Activated CD4-positive, alpha-beta T cell treated with anti-CD3 and anti-CD28 coated beads, Interleukin-2, amount 10 ng/mL, durations not matched to agents 24 days and 14 days (primary cell): Measurements from ENCODE around the gene NECAB2. TPM values are rescaled to one million over a fixed set of nuclear protein-coding genes. Genes with fewer than 3 reads are reported as not detected.

Experiments used
- DNase-seq: peaks from one replicate; pipeline ENCODE4 v3.0.0; 2022
- H3K27ac Mint-ChIP-seq: one replicate; pipeline ENCODE4 v1.8.0; 2022; ENCODE audit warnings: mild to moderate bottlenecking, mixed read lengths
- H3K27me3 Mint-ChIP-seq: one replicate; pipeline ENCODE4 v1.8.0; 2022; ENCODE audit warnings: mixed read lengths
- H3K36me3 Mint-ChIP-seq: one replicate; pipeline ENCODE4 v1.8.0; 2022; ENCODE audit warnings: low read depth, mild to moderate bottlenecking, mixed read lengths
- H3K4me1 Mint-ChIP-seq: one replicate; pipeline ENCODE4 v1.8.0; 2021; ENCODE audit warnings: mixed read lengths
- H3K4me3 Mint-ChIP-seq: one replicate; pipeline ENCODE4 v1.8.0; 2022; ENCODE audit warnings: mild to moderate bottlenecking, moderate library complexity, mixed read lengths
- H3K9me3 Mint-ChIP-seq: one replicate; pipeline ENCODE4 v1.8.0; 2021; ENCODE audit warnings: mixed read lengths
- intact Hi-C: fragments of 100-400 bp; cut with micrococcal nuclease; formaldehyde crosslinking; loops from one replicate; pipeline ENCODE4 v1.15.1; 2023
- total RNA-seq: library from RNA; stranded (reverse); gene quantifications from 2 replicates; pipeline ENCODE4 v1.2.3, GENCODE V29; 2022

The NECAB2 gene
- total RNA-seq, 1 donor from 2014 or later = not detected

DNA sequence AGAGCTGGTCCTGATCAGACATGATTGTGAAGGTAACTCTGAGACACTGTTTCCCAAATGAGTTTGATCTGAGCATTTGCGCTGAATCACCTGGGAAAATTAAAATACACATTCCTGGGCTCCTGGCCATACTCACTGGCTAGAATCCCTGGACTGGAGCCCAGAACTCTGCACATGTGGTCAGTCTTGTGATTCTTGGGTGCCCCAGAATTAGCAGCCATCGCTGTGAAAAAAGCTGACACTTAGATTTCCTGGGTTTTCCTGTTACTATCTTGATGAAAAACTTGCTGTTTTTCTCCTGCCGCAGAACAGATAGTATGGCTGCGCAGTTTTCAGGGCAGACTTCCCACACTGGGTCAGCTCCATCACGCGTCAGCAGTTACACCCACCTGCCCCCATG lies 24.6 kb downstream of the NECAB2 start:
- DNase-seq = no peak
- intact Hi-C loops = no loop called here
- Mint-ChIP-seq H3K9me3 (no peaks in the 10 kb centered on the region), H3K36me3 (no peaks in the 10 kb centered on the region), H3K27ac (no peak overlapping the region), H3K4me3 (no peak overlapping the region), H3K27me3 (peaks cover 12% of the 10 kb centered on the region), H3K4me1 (no peaks in the 10 kb centered on the region)

DNA sequence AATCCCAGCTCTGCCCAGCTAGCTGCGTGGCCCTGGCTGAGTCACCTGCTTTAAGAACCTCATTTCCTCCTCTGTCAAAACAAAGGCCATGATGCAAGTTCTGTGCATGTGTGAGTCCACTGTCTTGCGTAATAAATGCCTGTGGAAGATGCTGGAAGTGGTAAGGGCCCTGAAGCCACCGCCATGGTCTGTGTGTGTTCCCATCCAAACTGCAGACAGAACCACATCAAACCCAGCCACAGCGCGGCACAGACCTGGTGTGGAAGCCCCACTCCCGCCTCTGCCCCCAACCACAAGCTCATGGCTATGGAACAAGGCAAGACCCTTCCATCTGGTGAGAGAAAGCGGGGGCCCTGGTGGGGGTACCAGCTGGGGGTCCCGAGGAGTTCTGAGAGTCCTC lies 26.0 kb downstream of the NECAB2 start:
- no peak for DNase-seq
- H3K36me3 Mint-ChIP-seq = no peaks in the 10 kb centered on the region
- peaks cover 8% of the 10 kb centered on the region for H3K27me3 Mint-ChIP-seq
- H3K4me1 Mint-ChIP-seq = no peaks in the 10 kb centered on the region
- intact Hi-C loops = no loop called here
- H3K27ac Mint-ChIP-seq = no peak overlapping the region
- no peak overlapping the region for H3K4me3 Mint-ChIP-seq
- H3K9me3 Mint-ChIP-seq = no peaks in the 10 kb centered on the region

DNA sequence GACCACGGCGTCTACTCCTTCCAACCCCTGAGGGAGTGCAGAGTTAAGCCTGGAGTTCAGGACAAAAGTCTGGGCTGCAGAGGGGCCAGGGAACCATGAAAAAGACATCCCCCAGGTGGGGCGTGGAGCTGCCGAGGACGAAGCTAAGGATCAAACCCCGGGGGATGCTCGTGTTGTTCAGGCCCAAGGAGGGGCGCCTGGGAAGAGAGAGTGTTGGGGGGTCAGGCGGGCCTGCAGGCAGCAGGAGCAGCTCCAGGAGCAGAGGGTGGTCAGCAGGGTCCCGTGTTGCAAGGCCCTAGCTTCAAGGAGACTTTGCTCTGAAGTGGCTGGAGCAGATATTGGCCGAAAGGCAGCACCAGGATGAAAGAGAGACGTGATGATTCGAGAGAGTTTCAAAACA lies 26.7 kb downstream of the NECAB2 start:
- H3K27ac Mint-ChIP-seq = no peak overlapping the region
- H3K27me3 Mint-ChIP-seq = peaks cover 8% of the 10 kb centered on the region
- H3K36me3 Mint-ChIP-seq = no peaks in the 10 kb centered on the region
- no peak overlapping the region for H3K4me3 Mint-ChIP-seq
- no peaks in the 10 kb centered on the region for H3K9me3 Mint-ChIP-seq
- no peak for DNase-seq
- H3K4me1 Mint-ChIP-seq = no peaks in the 10 kb centered on the region
- intact Hi-C loops = no loop called here

DNA sequence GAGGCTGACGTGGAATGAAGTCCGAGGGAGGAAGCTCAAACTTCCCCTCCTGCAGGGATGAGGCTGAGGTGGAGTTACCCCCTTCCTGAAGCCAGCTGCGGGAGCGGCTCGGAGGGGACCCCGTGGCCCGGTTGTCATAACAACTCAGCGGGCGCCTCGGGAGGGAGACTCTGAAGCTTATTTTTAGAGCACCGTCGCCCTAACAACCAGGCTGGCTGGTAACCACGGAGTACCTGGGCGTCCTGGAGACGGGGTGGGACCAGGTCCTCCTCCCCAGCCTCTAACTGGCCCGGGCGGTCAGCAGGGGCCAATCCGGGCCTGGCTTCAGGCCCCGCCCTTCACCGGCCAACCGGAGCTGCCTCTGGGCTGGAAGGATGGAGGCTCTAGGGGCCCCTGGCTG lies 27.7 kb downstream of the NECAB2 start:
- H3K9me3 Mint-ChIP-seq = no peaks in the 10 kb centered on the region
- H3K4me3 Mint-ChIP-seq = no peak overlapping the region
- peaks cover 6% of the 10 kb centered on the region for H3K27me3 Mint-ChIP-seq
- no peak overlapping the region for H3K27ac Mint-ChIP-seq
- H3K4me1 Mint-ChIP-seq = no peaks in the 10 kb centered on the region
- no peaks in the 10 kb centered on the region for H3K36me3 Mint-ChIP-seq
- intact Hi-C loops = no loop called here
- DNase-seq = no peak

DNA sequence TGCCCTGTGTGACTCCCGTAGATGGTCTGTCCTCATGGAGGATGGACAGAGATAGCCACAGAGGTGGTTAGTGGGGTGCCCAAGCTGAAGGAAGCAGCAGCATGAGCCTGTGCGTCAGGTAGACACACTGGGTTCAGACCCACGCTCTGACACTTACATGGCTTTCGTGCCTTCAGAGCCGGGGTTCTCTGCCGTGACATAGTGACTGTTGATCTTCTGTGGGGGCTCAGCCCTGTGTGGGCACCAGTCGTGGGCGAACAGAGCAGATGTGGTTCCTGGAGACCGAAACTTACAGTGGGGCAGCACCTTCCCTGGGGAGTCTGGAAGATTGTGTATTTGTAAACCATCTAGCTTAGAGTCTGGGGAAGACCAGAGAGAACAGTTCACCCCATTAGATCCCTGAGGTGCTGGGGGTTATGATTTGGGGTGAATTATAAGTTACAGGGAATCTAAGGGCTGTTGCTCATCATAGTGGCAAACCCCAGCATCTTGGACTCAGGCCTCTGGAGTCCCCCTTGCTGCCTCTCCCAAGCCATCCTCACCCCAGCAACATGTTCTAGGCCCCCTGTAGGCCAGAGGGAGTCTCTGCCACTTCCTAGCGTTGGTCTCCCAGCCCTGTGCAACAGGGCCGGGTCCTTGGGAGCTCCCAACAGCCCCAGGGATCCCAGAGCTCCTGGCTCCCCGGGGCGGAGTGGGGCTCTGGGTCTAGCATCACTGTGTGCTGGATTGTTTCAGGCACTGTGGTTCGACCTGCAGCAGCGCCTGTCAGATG lies 28.6 kb downstream of the NECAB2 start:
- no peak for DNase-seq
- no peaks in the 10 kb centered on the region for H3K36me3 Mint-ChIP-seq
- peaks cover 6% of the 10 kb centered on the region for H3K27me3 Mint-ChIP-seq
- no peaks in the 10 kb centered on the region for H3K9me3 Mint-ChIP-seq
- intact Hi-C loops = no loop called here
- no peak overlapping the region for H3K27ac Mint-ChIP-seq
- H3K4me1 Mint-ChIP-seq = no peaks in the 10 kb centered on the region
- no peak overlapping the region for H3K4me3 Mint-ChIP-seq

DNA sequence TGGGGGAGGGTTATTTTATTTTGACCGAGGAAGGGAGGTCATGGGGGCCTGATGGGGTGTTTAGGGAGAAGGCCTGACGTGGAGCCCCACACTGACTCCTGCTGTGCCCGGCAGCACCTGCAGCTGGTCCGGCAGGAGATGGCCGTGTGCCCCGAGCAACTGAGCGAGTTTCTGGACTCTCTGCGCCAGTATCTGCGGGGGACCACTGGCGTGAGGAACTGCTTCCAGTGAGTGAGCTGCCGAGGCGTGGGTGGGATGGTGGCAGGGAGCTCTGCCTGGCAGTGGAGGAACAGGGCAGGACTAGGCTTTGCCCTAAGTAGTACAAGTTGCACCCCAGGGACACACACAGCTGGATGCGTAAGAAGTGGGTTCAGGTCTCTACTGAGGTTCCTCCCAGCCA lies 30.0 kb downstream of the NECAB2 start:
- peaks cover 6% of the 10 kb centered on the region for H3K27me3 Mint-ChIP-seq
- H3K4me3 Mint-ChIP-seq = no peak overlapping the region
- H3K27ac Mint-ChIP-seq = no peak overlapping the region
- no peaks in the 10 kb centered on the region for H3K36me3 Mint-ChIP-seq
- no peaks in the 10 kb centered on the region for H3K4me1 Mint-ChIP-seq
- H3K9me3 Mint-ChIP-seq = no peaks in the 10 kb centered on the region
- intact Hi-C loops = no loop called here
- DNase-seq = no peak

DNA sequence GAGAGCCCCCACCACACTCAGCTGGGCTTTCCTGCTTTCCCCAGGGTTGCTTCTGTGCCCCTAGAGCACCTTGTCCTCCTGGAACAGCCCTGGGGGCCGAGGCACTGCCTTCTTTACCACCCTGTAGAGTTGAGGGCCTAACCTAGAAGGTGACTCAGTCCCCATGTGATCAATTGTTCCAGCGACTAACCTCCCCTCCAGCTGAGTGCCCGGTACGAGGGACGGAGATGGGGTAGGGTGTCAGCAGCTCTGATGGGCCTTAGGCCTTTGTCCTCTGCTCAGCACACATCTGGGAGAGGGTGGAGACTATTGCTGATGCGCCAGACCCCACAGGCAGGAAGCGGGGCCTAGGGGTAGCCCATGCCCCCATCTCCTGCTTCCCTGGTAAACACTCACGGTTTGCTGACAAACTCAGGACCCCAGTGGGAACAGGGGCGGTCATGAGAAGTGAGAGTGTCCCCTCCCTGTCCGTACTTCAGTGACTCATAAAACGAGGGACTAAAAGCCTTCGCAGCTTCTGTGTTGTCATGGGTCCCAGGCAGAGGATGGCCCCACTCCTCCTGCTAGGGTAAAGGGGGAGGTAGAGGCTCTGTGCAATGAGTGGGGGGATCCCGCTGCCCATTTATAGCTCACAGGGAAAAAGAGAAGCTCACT lies 33.1 kb downstream of the NECAB2 start:
- intact Hi-C loops = no loop called here
- H3K4me1 Mint-ChIP-seq = no peaks in the 10 kb centered on the region
- no peak for DNase-seq
- no peaks in the 10 kb centered on the region for H3K9me3 Mint-ChIP-seq
- no peak overlapping the region for H3K4me3 Mint-ChIP-seq
- no peak overlapping the region for H3K27ac Mint-ChIP-seq
- no peaks in the 10 kb centered on the region for H3K36me3 Mint-ChIP-seq
- no peaks in the 10 kb centered on the region for H3K27me3 Mint-ChIP-seq

DNA sequence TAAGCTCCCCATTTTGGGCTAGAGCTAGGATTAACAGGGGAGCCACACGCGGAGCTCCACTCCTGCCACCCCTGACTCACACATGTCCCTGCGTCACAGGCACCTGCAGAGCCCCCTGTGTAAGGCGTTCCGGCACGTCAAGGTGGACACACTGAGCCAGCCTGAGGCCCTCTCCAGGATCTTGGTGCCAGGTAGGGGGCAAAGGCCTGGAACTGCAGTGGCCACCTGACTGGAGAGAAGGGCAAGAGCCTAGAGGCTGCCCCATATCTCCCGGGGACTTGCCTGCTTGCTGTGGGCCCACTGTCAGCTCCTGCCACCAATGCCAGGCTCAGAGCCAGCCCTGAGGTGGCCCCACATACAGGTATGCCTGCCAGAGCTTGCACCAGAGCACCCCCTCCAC lies 33.7 kb downstream of the NECAB2 start:
- no peak overlapping the region for H3K4me3 Mint-ChIP-seq
- H3K27ac Mint-ChIP-seq = no peak overlapping the region
- intact Hi-C loops = no loop called here
- H3K36me3 Mint-ChIP-seq = no peaks in the 10 kb centered on the region
- H3K4me1 Mint-ChIP-seq = no peaks in the 10 kb centered on the region
- H3K27me3 Mint-ChIP-seq = no peaks in the 10 kb centered on the region
- no peak for DNase-seq
- H3K9me3 Mint-ChIP-seq = no peaks in the 10 kb centered on the region

DNA sequence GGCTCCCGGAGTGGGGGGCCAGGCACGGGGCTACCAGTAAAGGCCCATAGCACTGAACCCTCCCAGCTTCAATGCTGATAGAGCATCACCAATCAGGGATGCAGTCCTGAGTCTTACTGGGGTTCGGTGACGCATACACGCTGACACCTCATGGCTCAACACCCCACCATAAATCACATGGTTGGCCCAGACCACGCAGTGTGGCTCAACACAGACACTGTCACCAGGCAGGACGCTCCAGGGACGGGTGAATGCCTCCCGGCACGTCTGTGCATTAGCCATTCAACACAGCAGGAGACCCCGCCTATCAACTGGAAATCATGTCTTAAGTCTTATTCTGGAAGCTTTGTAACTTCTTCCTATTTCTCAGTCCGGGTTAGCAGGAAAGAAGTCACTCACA lies 35.0 kb downstream of the NECAB2 start:
- H3K27me3 Mint-ChIP-seq = no peaks in the 10 kb centered on the region
- H3K27ac Mint-ChIP-seq = no peak overlapping the region
- no peaks in the 10 kb centered on the region for H3K36me3 Mint-ChIP-seq
- intact Hi-C loops = no loop called here
- no peaks in the 10 kb centered on the region for H3K4me1 Mint-ChIP-seq
- DNase-seq = no peak
- H3K9me3 Mint-ChIP-seq = no peaks in the 10 kb centered on the region
- no peak overlapping the region for H3K4me3 Mint-ChIP-seq

DNA sequence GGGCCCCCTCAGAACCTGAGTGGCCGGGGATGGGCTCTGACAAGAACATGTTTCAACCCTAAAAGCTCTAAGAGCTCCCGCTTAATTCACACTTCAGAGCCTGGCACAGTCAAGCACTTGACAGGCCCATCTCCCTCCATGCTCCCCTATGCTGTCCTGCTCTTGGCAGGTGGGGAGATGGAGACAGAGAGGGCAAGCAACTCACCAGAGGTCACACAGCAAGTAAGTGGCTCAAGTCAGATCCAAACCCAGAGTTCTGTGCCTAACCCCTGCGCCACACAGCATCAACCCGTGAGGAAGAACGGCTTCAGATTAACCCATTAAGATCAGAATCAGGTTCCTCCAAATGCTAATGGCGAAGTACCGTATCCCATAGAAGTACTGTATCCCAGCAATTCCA lies 36.4 kb downstream of the NECAB2 start:
- no peaks in the 10 kb centered on the region for H3K36me3 Mint-ChIP-seq
- DNase-seq = no peak
- intact Hi-C loops = no loop called here
- no peaks in the 10 kb centered on the region for H3K4me1 Mint-ChIP-seq
- H3K27ac Mint-ChIP-seq = no peak overlapping the region
- no peak overlapping the region for H3K4me3 Mint-ChIP-seq
- no peaks in the 10 kb centered on the region for H3K27me3 Mint-ChIP-seq
- no peaks in the 10 kb centered on the region for H3K9me3 Mint-ChIP-seq

DNA sequence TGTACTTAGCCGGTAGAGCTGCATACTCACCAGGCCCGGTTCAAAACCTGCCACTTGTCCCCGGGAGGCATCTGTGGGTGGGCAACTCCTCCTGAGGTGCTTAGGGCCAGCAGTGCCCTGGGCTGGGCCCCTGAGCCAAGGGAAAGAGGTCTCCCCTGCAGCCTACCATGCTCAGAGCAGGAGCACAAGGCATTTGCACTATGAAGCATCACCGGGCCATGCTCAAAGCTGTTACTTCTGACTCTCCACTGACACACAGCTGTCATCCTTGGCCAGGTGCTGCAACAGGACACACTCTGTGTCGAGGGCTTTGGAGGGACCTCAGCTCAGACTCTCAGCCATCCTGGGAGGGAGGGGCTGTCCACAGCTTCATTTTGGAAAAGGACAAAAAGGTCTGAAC lies 37.3 kb downstream of the NECAB2 start:
- Mint-ChIP-seq H3K4me3 (no peak overlapping the region), H3K27ac (no peak overlapping the region)

DNA sequence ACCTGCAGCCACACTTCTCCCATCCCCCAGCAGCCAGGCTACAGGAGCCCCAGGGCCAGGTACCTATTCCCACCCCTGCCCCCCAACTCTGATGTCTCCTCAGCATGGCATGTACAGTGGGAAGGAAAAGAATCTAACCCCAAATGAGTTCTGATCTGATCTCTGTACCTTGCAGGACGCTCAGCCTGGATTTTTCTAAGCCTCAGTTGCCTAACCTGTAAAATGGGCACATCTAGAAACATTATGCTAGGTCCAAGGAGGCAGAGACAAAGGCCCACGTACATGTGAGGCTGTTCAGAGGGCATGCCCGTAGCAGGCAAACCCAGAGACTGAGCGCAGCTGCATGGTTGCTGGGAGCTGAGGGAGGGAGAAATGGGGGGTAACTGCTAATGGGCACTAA lies 39.5 kb downstream of the NECAB2 start:
- no peak overlapping the region for H3K4me3 Mint-ChIP-seq
- no peaks in the 10 kb centered on the region for H3K9me3 Mint-ChIP-seq
- H3K36me3 Mint-ChIP-seq = no peaks in the 10 kb centered on the region
- DNase-seq = no peak
- intact Hi-C loops = no loop called here
- H3K27ac Mint-ChIP-seq = no peak overlapping the region
- no peaks in the 10 kb centered on the region for H3K4me1 Mint-ChIP-seq
- H3K27me3 Mint-ChIP-seq = no peaks in the 10 kb centered on the region

More for the DNA sequence above, 37.3 kb downstream of the NECAB2 start:
- no peaks in the 10 kb centered on the region for H3K4me1 Mint-ChIP-seq
- intact Hi-C loops = no loop called here
- H3K27me3 Mint-ChIP-seq = no peaks in the 10 kb centered on the region
- no peaks in the 10 kb centered on the region for H3K36me3 Mint-ChIP-seq
- no peaks in the 10 kb centered on the region for H3K9me3 Mint-ChIP-seq
- DNase-seq = no peak

DNA sequence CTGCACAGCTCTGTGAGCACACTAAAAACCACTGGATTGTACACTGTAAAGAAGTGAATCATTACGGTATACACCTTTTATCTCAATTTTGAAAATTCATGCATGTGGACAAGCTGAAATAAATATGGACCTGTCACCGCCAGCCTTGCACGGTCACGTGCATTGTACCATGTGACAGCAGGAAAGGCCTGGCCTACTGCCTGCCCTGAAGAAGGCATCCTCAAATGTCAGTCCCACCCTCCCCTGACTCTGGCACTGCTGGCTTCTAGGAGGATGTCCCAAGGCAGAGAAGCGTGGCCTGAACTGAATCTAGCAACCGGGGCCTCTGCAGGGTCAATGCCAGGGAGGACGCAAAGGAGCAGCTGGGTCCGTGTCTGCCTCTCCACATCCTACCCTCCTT lies 39.9 kb downstream of the NECAB2 start:
- H3K27ac Mint-ChIP-seq = no peak overlapping the region
- H3K27me3 Mint-ChIP-seq = no peaks in the 10 kb centered on the region
- DNase-seq = no peak

DNA sequence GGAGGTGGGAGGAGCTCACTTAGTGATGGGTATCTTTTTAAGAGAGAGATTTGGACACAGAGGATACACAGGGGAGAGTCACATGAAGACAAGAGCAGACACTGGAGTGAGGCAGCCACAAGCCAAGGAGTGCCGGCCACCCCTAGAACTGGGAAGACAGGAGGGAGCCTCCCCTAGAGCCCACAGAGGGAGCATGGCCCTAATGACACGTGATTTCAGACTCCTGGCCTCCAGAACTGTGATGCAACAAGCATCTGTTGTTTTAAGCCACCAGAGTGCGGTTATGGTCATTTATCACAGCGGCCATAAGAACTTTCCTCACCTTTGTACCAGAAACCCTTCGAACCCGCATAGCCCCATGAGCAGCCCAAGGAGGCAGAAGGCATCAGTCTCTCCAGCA lies 41.2 kb downstream of the NECAB2 start:
- H3K4me1 Mint-ChIP-seq = peaks cover 1% of the 10 kb centered on the region

More for the DNA sequence above, 39.9 kb downstream of the NECAB2 start:
- H3K36me3 Mint-ChIP-seq = no peaks in the 10 kb centered on the region
- H3K4me3 Mint-ChIP-seq = no peak overlapping the region
- no peaks in the 10 kb centered on the region for H3K4me1 Mint-ChIP-seq
- intact Hi-C loops = no loop called here
- H3K9me3 Mint-ChIP-seq = no peaks in the 10 kb centered on the region

More for the DNA sequence above, 41.2 kb downstream of the NECAB2 start:
- Mint-ChIP-seq H3K36me3 (no peaks in the 10 kb centered on the region), H3K27ac (no peak overlapping the region), H3K4me3 (no peak overlapping the region), H3K27me3 (no peaks in the 10 kb centered on the region), H3K9me3 (no peaks in the 10 kb centered on the region)
- intact Hi-C loops = no loop called here
- no peak for DNase-seq
